ENCODE data around the gene ITIH3. TPM values are rescaled to one million over a fixed set of nuclear protein-coding genes. Genes with fewer than 3 reads are reported as not detected.

The ITIH3 gene
- total RNA-seq, 2 donors from 2014 or later: not detected

GRCh38 chr3:52787246-52787645 is 7.3 kb upstream of the ITIH3 start:
- Histone ChIP-seq H3K4me3 (ENCODE audit: low read length) (no peak overlapping the region), H3K27me3 (ENCODE audit: control insufficient read depth, insufficient read depth, low read length, poor library complexity, severe bottlenecking) (peaks cover under 1% of the 10 kb centered on the region), H3K36me3 (ENCODE audit: control insufficient read depth, insufficient read depth, low read length) (no peaks in the 10 kb centered on the region), H3K9ac (ENCODE audit: extremely low read depth, low read length, poor library complexity, severe bottlenecking) (no peak overlapping the region), H3K9me3 (ENCODE audit: control insufficient read depth, low read length) (no peaks in the 10 kb centered on the region), H3K27ac (ENCODE audit: low read depth, low read length) (no peak overlapping the region), H3K4me1 (ENCODE audit: control insufficient read depth, insufficient read depth, low read length) (no peaks in the 10 kb centered on the region)
- peaks cover 3% of the 10 kb centered on the region for H3K27me3 Mint-ChIP-seq (ENCODE audit: insufficient read depth)
- H3K4me3 Mint-ChIP-seq: no peak overlapping the region
- no peaks in the 10 kb centered on the region for H3K36me3 Mint-ChIP-seq (ENCODE audit: low read depth)
- no peaks in the 10 kb centered on the region for H3K9me3 Mint-ChIP-seq
- TF ChIP-seq, protein P1, sequence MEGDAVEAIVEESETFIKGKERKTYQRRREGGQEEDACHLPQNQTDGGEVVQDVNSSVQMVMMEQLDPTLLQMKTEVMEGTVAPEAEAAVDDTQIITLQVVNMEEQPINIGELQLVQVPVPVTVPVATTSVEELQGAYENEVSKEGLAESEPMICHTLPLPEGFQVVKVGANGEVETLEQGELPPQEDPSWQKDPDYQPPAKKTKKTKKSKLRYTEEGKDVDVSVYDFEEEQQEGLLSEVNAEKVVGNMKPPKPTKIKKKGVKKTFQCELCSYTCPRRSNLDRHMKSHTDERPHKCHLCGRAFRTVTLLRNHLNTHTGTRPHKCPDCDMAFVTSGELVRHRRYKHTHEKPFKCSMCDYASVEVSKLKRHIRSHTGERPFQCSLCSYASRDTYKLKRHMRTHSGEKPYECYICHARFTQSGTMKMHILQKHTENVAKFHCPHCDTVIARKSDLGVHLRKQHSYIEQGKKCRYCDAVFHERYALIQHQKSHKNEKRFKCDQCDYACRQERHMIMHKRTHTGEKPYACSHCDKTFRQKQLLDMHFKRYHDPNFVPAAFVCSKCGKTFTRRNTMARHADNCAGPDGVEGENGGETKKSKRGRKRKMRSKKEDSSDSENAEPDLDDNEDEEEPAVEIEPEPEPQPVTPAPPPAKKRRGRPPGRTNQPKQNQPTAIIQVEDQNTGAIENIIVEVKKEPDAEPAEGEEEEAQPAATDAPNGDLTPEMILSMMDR (conservative IDR thresholded peaks at IDR 0.05): no peak
- H3K4me1 Mint-ChIP-seq: no peaks in the 10 kb centered on the region
- 89 to 95% methylated on average over 7 to 11 of the region's 11 CpGs for WGBS, 2 experiments (ENCODE audit: insufficient coverage in 1 of 2, insufficient read length in 1 of 2)
- no peak overlapping the region for H3K27ac Mint-ChIP-seq
- DNase-seq: no peak

DNA sequence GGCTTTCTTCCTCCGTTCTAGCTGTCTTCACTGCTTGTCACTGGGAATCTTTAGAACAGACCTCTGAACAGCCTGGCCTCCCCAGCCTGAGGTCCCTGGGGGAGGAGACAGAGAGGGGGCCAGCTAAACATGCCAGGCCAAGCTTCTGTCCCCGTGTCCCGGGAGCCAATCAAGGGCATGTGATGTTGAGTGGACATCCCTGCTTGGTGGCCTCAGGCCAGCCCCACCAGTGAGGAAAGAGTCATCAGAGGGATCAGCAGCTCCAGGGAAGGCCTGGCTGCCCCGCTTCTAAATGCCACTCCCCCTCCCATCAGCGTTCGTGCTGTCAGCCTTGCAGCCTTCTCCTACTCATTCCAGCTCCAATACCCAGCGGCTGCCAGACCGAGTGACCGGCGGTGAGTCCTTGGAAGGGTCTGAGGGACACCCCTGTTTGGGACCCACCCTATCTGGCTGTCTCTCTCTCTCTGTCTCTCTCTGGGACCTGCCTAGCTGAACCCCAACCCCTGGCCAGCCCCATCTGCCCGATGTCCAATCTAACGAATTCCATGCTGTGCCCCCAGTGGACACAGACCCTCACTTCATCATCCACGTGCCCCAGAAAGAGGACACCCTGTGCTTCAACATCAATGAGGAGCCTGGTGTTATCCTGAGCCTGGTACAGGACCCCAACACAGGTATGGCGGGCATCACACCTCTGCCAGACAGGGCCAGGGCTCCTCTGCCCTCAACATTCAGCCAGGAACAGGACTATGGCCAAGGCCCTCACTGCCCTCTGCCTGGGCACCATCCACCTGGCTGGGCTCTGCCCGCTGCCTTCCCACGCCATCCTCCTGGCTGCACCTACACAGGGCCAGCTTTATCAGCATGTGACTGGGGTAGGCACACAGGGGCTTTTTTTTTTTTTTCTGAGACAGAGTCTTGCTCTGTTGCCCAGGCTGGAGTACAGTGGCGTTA is 6.6 kb upstream of the ITIH3 start:
- 85 to 96% methylated on average over 10 to 17 of the region's 17 CpGs for WGBS, 2 experiments (ENCODE audit: insufficient coverage in 1 of 2, insufficient read length in 1 of 2)
- no peak overlapping the region for H3K27ac Mint-ChIP-seq
- H3K4me1 Mint-ChIP-seq: no peaks in the 10 kb centered on the region
- H3K27me3 Mint-ChIP-seq (ENCODE audit: insufficient read depth): peaks cover under 1% of the 10 kb centered on the region
- Histone ChIP-seq H3K9me3 (ENCODE audit: control insufficient read depth, low read length) (no peaks in the 10 kb centered on the region), H3K27me3 (ENCODE audit: control insufficient read depth, insufficient read depth, low read length, poor library complexity, severe bottlenecking) (no peaks in the 10 kb centered on the region), H3K9ac (ENCODE audit: extremely low read depth, low read length, poor library complexity, severe bottlenecking) (no peak overlapping the region), H3K27ac (ENCODE audit: low read depth, low read length) (no peak overlapping the region), H3K4me3 (ENCODE audit: low read length) (no peak overlapping the region), H3K4me1 (ENCODE audit: control insufficient read depth, insufficient read depth, low read length) (no peaks in the 10 kb centered on the region), H3K36me3 (ENCODE audit: control insufficient read depth, insufficient read depth, low read length) (no peaks in the 10 kb centered on the region)
- H3K36me3 Mint-ChIP-seq (ENCODE audit: low read depth): no peaks in the 10 kb centered on the region
- TF ChIP-seq, protein P1 (conservative IDR thresholded peaks at IDR 0.05): peak; percentile 23
- DNase-seq: no peak
- H3K4me3 Mint-ChIP-seq: no peak overlapping the region
- H3K9me3 Mint-ChIP-seq: no peaks in the 10 kb centered on the region

- Mint-ChIP-seq H3K27me3 (ENCODE audit: insufficient read depth) (no peaks in the 10 kb centered on the region), H3K4me1 (no peaks in the 10 kb centered on the region), H3K27ac (no peak overlapping the region), H3K4me3 (no peak overlapping the region), H3K36me3 (ENCODE audit: low read depth) (no peaks in the 10 kb centered on the region), H3K9me3 (no peaks in the 10 kb centered on the region)
- no peaks in the 10 kb centered on the region for H3K36me3 ChIP-seq (ENCODE audit: control insufficient read depth, insufficient read depth, low read length)
- TF ChIP-seq, protein P1 (conservative IDR thresholded peaks at IDR 0.05): no peak
- H3K27me3 ChIP-seq (ENCODE audit: control insufficient read depth, insufficient read depth, low read length, poor library complexity, severe bottlenecking): no peaks in the 10 kb centered on the region
- no peak for DNase-seq
- 90% methylated on average over 15 to 16 of the region's 16 CpGs for WGBS, 2 experiments (ENCODE audit: insufficient coverage in 1 of 2, insufficient read length in 1 of 2)
- no peak overlapping the region for H3K4me3 ChIP-seq (ENCODE audit: low read length)
- no peaks in the 10 kb centered on the region for H3K4me1 ChIP-seq (ENCODE audit: control insufficient read depth, insufficient read depth, low read length)
- H3K9me3 ChIP-seq (ENCODE audit: control insufficient read depth, low read length): no peaks in the 10 kb centered on the region
- no peak overlapping the region for H3K27ac ChIP-seq (ENCODE audit: low read depth, low read length)
- no peak overlapping the region for H3K9ac ChIP-seq (ENCODE audit: extremely low read depth, low read length, poor library complexity, severe bottlenecking)
These were observed 5.5 kb upstream of the ITIH3 start for GRCh38 chr3:52788890-52789745.

Measured in endodermal cell (in vitro differentiated cells).